ENCODE data around the gene OR10V1. TPM values are rescaled to one million over a fixed set of nuclear protein-coding genes. Genes with fewer than 3 reads are reported as not detected.

OR10V1 gene
- total and polyA plus RNA-seq, 2 of the 4 experiments (the other 2 are of a cell fraction) = not detected

DNA sequence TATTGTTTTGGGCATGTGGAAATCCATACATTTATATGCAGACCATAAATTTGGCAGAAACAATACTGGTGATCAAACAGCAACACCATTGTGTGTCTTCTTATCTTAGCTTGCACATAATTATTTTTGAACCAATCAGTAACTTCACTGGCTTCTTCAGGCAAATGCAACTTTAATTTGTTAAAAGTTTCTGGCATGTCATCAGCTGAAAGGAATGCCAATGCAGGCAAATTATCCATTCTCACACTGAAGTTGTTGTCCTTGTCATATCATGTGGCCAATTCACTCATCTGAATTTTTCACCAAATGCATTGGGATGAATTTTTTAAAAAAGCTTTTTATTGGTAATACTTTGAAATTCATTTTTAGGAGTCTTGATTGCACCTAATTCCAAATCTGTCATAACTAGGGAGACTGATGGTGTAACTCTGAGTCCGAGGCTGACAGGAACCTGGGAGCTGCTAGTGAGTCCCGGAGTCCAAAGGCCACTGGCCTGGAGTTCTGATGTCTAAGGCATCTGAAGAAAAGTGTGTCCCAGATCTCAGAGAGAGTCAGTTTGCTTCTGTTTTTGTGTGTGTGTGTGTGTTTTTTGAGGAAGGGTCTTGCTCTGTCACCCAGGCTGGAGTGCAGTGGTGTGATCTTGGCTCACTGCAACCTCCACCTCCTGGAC, 17.4 kb upstream of the OR10V1 start:
- H3K4ac ChIP-seq (ENCODE audit: low read depth, low read length) = no peak overlapping the region
- H3K4me3 ChIP-seq (ENCODE audit: insufficient read depth, low read depth, low read length) = no peak overlapping the region
- no peaks in the 10 kb centered on the region for H3K36me3 ChIP-seq (ENCODE audit: control insufficient read depth, insufficient read depth, low read length)
- H3K9me1 ChIP-seq (ENCODE audit: insufficient read depth, low read length) = no peaks in the 10 kb centered on the region
- no peaks in the 10 kb centered on the region for H3K9me3 ChIP-seq (ENCODE audit: control insufficient read depth, insufficient read depth, low read length)
- H3K18ac ChIP-seq (ENCODE audit: low read depth, low read length) = no peak overlapping the region
- no TSS peak for BruUV-seq (replicated peaks)
- intact Hi-C loops (cut with micrococcal nuclease) = no loop called here
- H2AK5ac ChIP-seq (ENCODE audit: low read depth, low read length) = no peak overlapping the region
- no peak overlapping the region for H2BK20ac ChIP-seq (ENCODE audit: low read depth, low read length)
- no peak overlapping the region for H3K9ac ChIP-seq (ENCODE audit: low read depth, low read length)
- no peak for DNase-seq
- no peak overlapping the region for H3K4me2 ChIP-seq (ENCODE audit: low read depth, low read length)
- H3K4me1 ChIP-seq (ENCODE audit: control insufficient read depth, insufficient read depth, low read length) = no peaks in the 10 kb centered on the region
- CTCF ChIA-PET = interaction anchor here (0.9 kb wide), 1 partner anchor 193 kb away, joined by 3 read pairs; no protein-coding TSS in a partner anchor
- no peak overlapping the region for H3K14ac ChIP-seq (replicated peaks; ENCODE audit: low read depth, low read length)
- ATAC-seq (ENCODE audit: low read depth) = no peak
- H2BK15ac ChIP-seq (ENCODE audit: low read depth, low read length) = no peak overlapping the region
- H2AFZ ChIP-seq (replicated peaks; ENCODE audit: low read length, poor library complexity) = no peak overlapping the region
- 40% methylated on average over 1 of the region's 2 CpGs; no CpG with 5 or more reads in 1 of the 2 experiments for WGBS, 2 experiments (ENCODE audit: extremely low coverage in 2 of 2, insufficient read length in 1 of 2)
- in situ Hi-C loops (cut with MboI; ENCODE audit: low sequenced_read_pairs) = no loop called here
- H3K27ac ChIP-seq (ENCODE audit: insufficient read depth, low read length) = no peak overlapping the region
- no peak overlapping the region for H2BK120ac ChIP-seq (ENCODE audit: low read depth, low read length)
- no peaks in the 10 kb centered on the region for H4K20me1 ChIP-seq (ENCODE audit: insufficient read depth, low read length)
- H2BK5ac ChIP-seq (ENCODE audit: low read depth, low read length, poor library complexity, severe bottlenecking) = no peak overlapping the region
- H3K27me3 ChIP-seq (ENCODE audit: control insufficient read depth, insufficient read depth, low read length) = no peaks in the 10 kb centered on the region
- H3K23ac ChIP-seq (ENCODE audit: low read depth, low read length) = no peak overlapping the region
- H4K8ac ChIP-seq (ENCODE audit: low read depth in 2 of 2, low read length in 2 of 2) = no peak overlapping the region
- H2AK9ac ChIP-seq (replicated peaks; ENCODE audit: low read depth, low read length, poor library complexity) = no peak overlapping the region
- TF ChIP-seq, protein P1, sequence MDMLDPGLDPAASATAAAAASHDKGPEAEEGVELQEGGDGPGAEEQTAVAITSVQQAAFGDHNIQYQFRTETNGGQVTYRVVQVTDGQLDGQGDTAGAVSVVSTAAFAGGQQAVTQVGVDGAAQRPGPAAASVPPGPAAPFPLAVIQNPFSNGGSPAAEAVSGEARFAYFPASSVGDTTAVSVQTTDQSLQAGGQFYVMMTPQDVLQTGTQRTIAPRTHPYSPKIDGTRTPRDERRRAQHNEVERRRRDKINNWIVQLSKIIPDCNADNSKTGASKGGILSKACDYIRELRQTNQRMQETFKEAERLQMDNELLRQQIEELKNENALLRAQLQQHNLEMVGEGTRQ (IDR thresholded peaks at IDR 0.05; ENCODE audit: low read depth, low read length) = no peak
- no peak overlapping the region for H3K56ac ChIP-seq (ENCODE audit: extremely low read depth, insufficient read depth, low read length)
- H4K5ac ChIP-seq (ENCODE audit: low read depth, low read length) = no peak overlapping the region
- no peaks in the 10 kb centered on the region for H3K79me1 ChIP-seq (ENCODE audit: low read depth in 1 of 2, low read length in 2 of 2)
- dilution Hi-C loops (cut with HindIII; ENCODE audit: low sequenced_read_pairs, unreplicated experiment) = no loop called here
- H4K91ac ChIP-seq (ENCODE audit: insufficient read depth, low read depth, low read length) = no peak overlapping the region
- POLR2A ChIA-PET (ENCODE audit: unreplicated experiment) = no interaction called here
